Measurements from ENCODE around the gene IRX1.

IRX1 gene

DNA sequence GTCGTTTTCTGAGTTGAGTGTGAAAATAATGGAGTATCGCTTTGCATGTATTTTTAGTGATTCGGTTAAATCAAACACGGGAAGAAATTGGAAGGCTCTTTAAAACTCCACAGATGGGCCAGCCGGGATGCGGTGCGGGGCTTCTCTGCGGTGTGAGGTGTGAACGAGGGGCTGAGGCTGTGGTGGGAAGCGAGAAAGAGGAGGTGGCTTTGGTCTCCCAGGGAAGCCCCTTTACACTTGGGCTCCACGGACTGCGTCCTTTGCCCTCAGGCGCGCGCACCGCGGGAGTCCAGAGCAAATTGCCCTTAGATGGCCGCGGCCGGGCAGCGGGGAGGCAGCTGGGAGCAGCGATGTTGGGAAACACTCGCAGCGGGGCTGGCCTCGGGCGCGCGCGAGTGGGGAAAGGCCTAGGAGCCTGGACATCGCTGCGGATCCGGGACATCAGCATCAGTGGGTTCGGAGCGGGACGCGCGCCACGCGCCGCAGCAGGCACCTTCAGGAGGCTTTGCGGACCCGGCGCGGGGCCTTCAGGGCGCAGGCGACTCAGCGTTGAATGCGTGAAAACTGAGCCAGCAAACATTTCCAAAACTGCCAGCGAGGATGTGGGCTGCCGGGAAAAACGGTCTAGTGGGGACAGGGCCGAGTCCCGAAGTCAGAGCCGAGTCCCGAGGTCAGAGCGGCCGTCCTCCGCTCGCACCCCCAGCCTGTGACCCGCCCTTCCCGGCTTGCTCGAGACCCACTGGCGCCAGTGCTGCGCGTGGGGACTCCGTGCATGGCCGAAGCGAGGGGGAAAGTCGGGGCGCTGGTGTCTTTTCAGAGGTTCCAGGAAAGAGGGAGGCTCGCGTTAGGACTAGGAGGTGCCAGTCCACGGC, 6.5 kb downstream of the IRX1 start:
- H3K4me3 ChIP-seq (ENCODE audit: low read length, poor library complexity, severe bottlenecking): no peak overlapping the region
- no peaks in the 10 kb centered on the region for H3K79me2 ChIP-seq (ENCODE audit: insufficient read depth, low read length)
- no peaks in the 10 kb centered on the region for H3K36me3 ChIP-seq (ENCODE audit: insufficient read depth, low read length)
- no peaks in the 10 kb centered on the region for H3K4me1 ChIP-seq (ENCODE audit: insufficient read depth, low read length, poor library complexity, severe bottlenecking)
- peaks cover 9% of the 10 kb centered on the region; the same call in 1 of the 2 replicates for H3K9me3 ChIP-seq (ENCODE audit: insufficient read depth, low read depth, low read length)
- no peak overlapping the region for H3K9ac ChIP-seq (ENCODE audit: low read depth, low read length, poor library complexity, severe bottlenecking)
- H3F3A ChIP-seq (ENCODE audit: low read depth): no peaks in the 10 kb centered on the region
- H3K4me2 ChIP-seq (ENCODE audit: low read depth, low read length, poor library complexity, severe bottlenecking): no peak overlapping the region
- TF ChIP-seq, protein P1, sequence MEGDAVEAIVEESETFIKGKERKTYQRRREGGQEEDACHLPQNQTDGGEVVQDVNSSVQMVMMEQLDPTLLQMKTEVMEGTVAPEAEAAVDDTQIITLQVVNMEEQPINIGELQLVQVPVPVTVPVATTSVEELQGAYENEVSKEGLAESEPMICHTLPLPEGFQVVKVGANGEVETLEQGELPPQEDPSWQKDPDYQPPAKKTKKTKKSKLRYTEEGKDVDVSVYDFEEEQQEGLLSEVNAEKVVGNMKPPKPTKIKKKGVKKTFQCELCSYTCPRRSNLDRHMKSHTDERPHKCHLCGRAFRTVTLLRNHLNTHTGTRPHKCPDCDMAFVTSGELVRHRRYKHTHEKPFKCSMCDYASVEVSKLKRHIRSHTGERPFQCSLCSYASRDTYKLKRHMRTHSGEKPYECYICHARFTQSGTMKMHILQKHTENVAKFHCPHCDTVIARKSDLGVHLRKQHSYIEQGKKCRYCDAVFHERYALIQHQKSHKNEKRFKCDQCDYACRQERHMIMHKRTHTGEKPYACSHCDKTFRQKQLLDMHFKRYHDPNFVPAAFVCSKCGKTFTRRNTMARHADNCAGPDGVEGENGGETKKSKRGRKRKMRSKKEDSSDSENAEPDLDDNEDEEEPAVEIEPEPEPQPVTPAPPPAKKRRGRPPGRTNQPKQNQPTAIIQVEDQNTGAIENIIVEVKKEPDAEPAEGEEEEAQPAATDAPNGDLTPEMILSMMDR (conservative IDR thresholded peaks at IDR 0.05; ENCODE audit: low read length): no peak
- TF ChIP-seq EZH2phosphoT487 (IDR thresholded peaks at IDR 0.05; ENCODE audit: borderline replicate concordance): no peak
- no peaks in the 10 kb centered on the region for H3K27me3 ChIP-seq (ENCODE audit: insufficient read depth, low read length, poor library complexity, severe bottlenecking)
- H4K20me1 ChIP-seq (ENCODE audit: insufficient read depth, low read length, poor library complexity, severe bottlenecking): no peaks in the 10 kb centered on the region
- H3K9me2 ChIP-seq (replicated peaks; ENCODE audit: low read depth, low read length): no peaks in the 10 kb centered on the region
- no peak overlapping the region for H2AFZ ChIP-seq (ENCODE audit: low read length)

DNA sequence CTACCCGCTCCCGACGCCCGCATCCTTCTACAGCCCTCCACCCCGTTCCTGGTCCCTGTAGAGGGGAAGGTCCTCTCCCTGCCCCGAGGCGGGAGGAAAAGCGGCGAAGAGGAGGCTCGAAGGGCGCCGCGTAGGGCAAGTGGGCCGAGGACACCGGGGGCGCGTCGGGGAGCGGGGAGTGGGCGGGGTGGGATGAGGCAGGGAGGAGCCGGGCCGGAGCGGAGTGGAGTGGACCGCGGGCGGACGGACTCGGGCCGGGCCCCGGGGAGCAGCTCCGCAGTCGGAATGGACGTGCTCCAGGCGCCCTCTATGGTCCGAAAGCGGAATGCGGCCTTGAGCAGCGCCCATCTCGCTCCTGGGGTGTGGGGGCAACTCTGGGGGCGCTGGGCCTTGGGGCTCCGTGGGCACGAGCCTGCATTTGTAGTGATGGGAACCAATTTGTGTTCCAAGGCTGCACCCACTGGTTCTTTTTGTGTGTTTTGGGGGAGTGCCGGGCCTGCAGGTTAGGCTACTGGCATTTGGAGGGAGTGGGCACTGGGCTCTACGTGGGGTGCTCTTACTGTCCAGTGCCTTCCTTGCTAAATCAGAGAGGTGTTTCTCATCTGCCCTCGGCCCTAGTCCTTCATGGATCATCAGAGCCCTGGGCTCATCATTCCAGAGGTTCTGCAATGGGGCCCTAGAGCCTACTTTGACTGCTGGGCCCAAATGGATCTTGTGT, 7.3 kb downstream of the IRX1 start:
- Histone ChIP-seq H3F3A (ENCODE audit: low read depth) (no peaks in the 10 kb centered on the region), H3K79me2 (ENCODE audit: insufficient read depth, low read length) (no peaks in the 10 kb centered on the region), H3K4me2 (ENCODE audit: low read depth, low read length, poor library complexity, severe bottlenecking) (no peak overlapping the region), H3K9me2 (replicated peaks; ENCODE audit: low read depth, low read length) (no peaks in the 10 kb centered on the region), H3K9me3 (ENCODE audit: insufficient read depth, low read depth, low read length) (peaks cover 9% of the 10 kb centered on the region; the same call in 1 of the 2 replicates), H3K27me3 (ENCODE audit: insufficient read depth, low read length, poor library complexity, severe bottlenecking) (no peaks in the 10 kb centered on the region), H3K36me3 (ENCODE audit: insufficient read depth, low read length) (no peaks in the 10 kb centered on the region), H3K9ac (ENCODE audit: low read depth, low read length, poor library complexity, severe bottlenecking) (no peak overlapping the region), H3K4me1 (ENCODE audit: insufficient read depth, low read length, poor library complexity, severe bottlenecking) (no peaks in the 10 kb centered on the region), H4K20me1 (ENCODE audit: insufficient read depth, low read length, poor library complexity, severe bottlenecking) (no peaks in the 10 kb centered on the region), H2AFZ (ENCODE audit: low read length) (no peak overlapping the region), H3K4me3 (ENCODE audit: low read length, poor library complexity, severe bottlenecking) (no peak overlapping the region)
- TF ChIP-seq, protein P1 (conservative IDR thresholded peaks at IDR 0.05; ENCODE audit: low read length): no peak
- no peak for TF ChIP-seq EZH2phosphoT487 (IDR thresholded peaks at IDR 0.05; ENCODE audit: borderline replicate concordance)

DNA sequence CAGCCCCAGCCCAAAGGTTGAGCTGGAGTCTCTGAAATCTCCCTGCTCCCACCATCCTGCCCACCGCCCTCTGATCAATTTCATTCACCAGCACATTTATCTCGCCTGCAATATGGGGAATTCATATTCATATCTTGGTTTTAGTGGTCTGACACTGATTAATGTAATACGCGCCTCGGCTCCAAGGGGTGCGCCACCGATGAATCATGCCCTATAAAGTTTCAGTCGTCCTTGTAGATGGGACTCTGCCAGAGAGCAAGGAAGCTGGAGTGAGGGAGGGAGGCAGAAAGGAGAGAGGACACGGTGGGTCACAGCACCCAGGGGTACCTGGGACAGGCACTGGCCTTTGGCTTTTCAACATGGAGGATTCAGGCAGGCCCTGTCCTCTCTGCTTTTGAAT, 8.9 kb downstream of the IRX1 start:
- no peaks in the 10 kb centered on the region for H3K79me2 ChIP-seq (ENCODE audit: insufficient read depth, low read length)
- H3K9me2 ChIP-seq (replicated peaks; ENCODE audit: low read depth, low read length): no peaks in the 10 kb centered on the region
- H3K4me3 ChIP-seq (ENCODE audit: low read length, poor library complexity, severe bottlenecking): no peak overlapping the region
- no peak overlapping the region for H3K9ac ChIP-seq (ENCODE audit: low read depth, low read length, poor library complexity, severe bottlenecking)
- H3K4me1 ChIP-seq (ENCODE audit: insufficient read depth, low read length, poor library complexity, severe bottlenecking): no peaks in the 10 kb centered on the region
- no peak overlapping the region for H2AFZ ChIP-seq (ENCODE audit: low read length)
- H3F3A ChIP-seq (ENCODE audit: low read depth): no peaks in the 10 kb centered on the region
- H3K27me3 ChIP-seq (ENCODE audit: insufficient read depth, low read length, poor library complexity, severe bottlenecking): no peaks in the 10 kb centered on the region
- H3K4me2 ChIP-seq (ENCODE audit: low read depth, low read length, poor library complexity, severe bottlenecking): no peak overlapping the region
- peaks cover 9% of the 10 kb centered on the region; the same call in 1 of the 2 replicates for H3K9me3 ChIP-seq (ENCODE audit: insufficient read depth, low read depth, low read length)
- TF ChIP-seq, protein P1 (conservative IDR thresholded peaks at IDR 0.05; ENCODE audit: low read length): no peak
- TF ChIP-seq EZH2phosphoT487 (IDR thresholded peaks at IDR 0.05; ENCODE audit: borderline replicate concordance): no peak
- H4K20me1 ChIP-seq (ENCODE audit: insufficient read depth, low read length, poor library complexity, severe bottlenecking): no peaks in the 10 kb centered on the region
- no peaks in the 10 kb centered on the region for H3K36me3 ChIP-seq (ENCODE audit: insufficient read depth, low read length)

Measured in Loucy (cell line).